T-helper 2 cell treated with Interferon-gamma antibody and Interleukin-4, amounts not matched to agents 5 μg/mL and 100 μg/mL, for 36 hours (primary cell): ENCODE results near the gene RPL32.
"Not testable (repeated sequence)": the region's sequence is repeated elsewhere in the genome, so short reads cannot be mapped to it uniquely, and the experiment has no call there.

Source experiments
- DNase-seq: peaks from one replicate; pipeline ENCODE4 v3.0.0; 2021; ENCODE audit warnings: low spot score
- H3K27ac Mint-ChIP-seq: one replicate; pipeline ENCODE4 v1.8.0; 2021; ENCODE audit warnings: mild to moderate bottlenecking, mixed read lengths
- H3K27me3 Mint-ChIP-seq: one replicate; pipeline ENCODE4 v1.8.0; 2021; ENCODE audit warnings: low read depth, mixed read lengths
- H3K36me3 Mint-ChIP-seq: one replicate; pipeline ENCODE4 v1.8.0; 2021; ENCODE audit warnings: low read depth, mixed read lengths
- H3K4me1 Mint-ChIP-seq: one replicate; pipeline ENCODE4 v1.8.0; 2021; ENCODE audit warnings: low read depth, mixed read lengths
- H3K4me3 Mint-ChIP-seq: one replicate; pipeline ENCODE4 v1.8.0; 2022; ENCODE audit warnings: mild to moderate bottlenecking, moderate library complexity, mixed read lengths
- H3K9me3 Mint-ChIP-seq: one replicate; pipeline ENCODE4 v1.8.0; 2021; ENCODE audit warnings: mixed read lengths

RPL32 gene

DNA sequence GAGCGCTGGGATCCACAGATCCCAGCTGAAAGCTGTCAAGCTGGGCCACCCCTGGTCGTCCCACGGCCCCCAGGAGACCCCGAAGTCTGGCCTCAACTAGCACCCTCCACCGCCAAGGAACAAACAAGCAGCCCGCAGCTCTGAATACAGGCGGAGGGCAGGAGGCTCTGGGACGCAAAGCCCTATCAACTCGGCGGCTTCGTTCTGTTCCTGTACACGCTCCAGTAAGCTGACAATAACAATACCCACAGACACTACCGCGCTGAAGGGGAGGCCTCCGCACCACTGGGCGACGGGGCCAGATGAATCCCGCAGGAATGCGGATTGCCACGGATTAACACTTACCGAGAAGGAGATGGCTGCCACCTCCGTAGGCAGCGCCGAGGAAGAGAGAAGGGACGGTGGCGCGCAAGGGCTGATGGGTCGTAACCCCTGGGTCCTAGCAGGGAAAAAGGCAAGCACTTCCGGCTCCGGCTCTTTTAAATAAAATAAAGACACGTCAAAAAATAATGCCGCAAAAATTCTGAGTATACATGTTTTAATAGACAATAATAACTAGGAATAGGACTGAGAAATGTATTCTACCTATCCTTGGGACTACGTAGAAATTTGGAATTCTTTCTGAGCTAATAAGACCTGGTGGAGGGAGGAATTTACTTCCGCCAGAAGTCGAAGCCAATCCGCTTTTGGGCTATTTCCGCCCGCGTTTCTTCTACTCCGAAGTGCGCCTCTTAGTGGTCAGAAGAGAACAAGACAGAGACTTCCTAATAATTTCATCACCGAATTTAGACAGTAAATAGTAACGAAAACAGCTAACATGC lies at the start of gene RPL32:
TSS of gene RPL32 (minus strand) at position 417 of the 821 bp plus-strand sequence. CDS start 1,328 bp downstream, outside the sequence.
- Mint-ChIP-seq H3K9me3 (no peaks in the 10 kb centered on the region), H3K27me3 (no peaks in the 10 kb centered on the region), H3K4me3 (peak within 1 kb of the TSS; percentile 98), H3K27ac (peak within 1 kb of the TSS; percentile 99), H3K36me3 (peaks cover 46% of the 10 kb centered on the region), H3K4me1 (peaks cover 32% of the 10 kb centered on the region)
- peak; percentile 82 for DNase-seq

GRCh38 chr3:12890610-12891390 lies 49.4 kb upstream of the RPL32 start:
- no peak for DNase-seq
- Mint-ChIP-seq H3K9me3 (no peaks in the 10 kb centered on the region), H3K27ac (no peak overlapping the region), H3K36me3 (no peaks in the 10 kb centered on the region), H3K4me3 (no peak overlapping the region), H3K27me3 (peaks cover 40% of the 10 kb centered on the region), H3K4me1 (peaks cover 13% of the 10 kb centered on the region)

- H3K36me3 Mint-ChIP-seq: no peaks in the 10 kb centered on the region
- no peak overlapping the region for H3K4me3 Mint-ChIP-seq
- peaks cover 38% of the 10 kb centered on the region for H3K27me3 Mint-ChIP-seq
- no peaks in the 10 kb centered on the region for H3K9me3 Mint-ChIP-seq
- H3K27ac Mint-ChIP-seq: no peak overlapping the region
- no peak for DNase-seq
- peaks cover 10% of the 10 kb centered on the region for H3K4me1 Mint-ChIP-seq
These were observed 45.4 kb upstream of the RPL32 start for GRCh38 chr3:12886736-12887135.

DNA sequence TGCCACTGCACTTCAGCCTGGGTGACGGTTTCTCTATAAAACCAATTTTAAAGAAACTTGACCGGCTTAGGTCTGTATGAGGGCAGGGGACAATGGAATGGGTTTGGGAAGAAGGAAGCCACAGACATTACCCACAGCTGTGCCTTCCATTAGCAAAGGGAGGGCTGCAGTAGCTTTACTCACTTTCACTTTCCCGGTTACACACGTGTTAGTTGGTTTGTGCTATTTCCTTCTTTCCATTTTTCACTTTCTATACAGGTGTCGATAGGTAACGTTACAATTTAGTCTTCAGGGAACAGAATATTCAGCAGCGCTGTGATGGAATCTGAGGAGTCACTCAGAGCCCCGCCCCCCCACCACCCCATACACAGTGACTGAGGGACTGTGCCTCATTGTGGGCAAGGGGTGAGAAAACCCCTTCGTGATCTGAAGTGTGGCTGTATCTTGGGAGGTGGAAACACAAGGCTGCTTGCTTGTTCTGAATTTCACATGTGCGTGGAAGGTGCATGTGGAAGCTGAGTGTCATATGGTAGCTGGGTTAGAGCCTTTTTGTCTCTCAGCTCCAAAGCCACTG lies 44.8 kb upstream of the RPL32 start:
- H3K27ac Mint-ChIP-seq: no peak overlapping the region
- H3K4me1 Mint-ChIP-seq: peaks cover 8% of the 10 kb centered on the region
- no peaks in the 10 kb centered on the region for H3K36me3 Mint-ChIP-seq
- peaks cover 37% of the 10 kb centered on the region for H3K27me3 Mint-ChIP-seq
- no peak for DNase-seq
- H3K4me3 Mint-ChIP-seq: no peak overlapping the region
- no peaks in the 10 kb centered on the region for H3K9me3 Mint-ChIP-seq

DNA sequence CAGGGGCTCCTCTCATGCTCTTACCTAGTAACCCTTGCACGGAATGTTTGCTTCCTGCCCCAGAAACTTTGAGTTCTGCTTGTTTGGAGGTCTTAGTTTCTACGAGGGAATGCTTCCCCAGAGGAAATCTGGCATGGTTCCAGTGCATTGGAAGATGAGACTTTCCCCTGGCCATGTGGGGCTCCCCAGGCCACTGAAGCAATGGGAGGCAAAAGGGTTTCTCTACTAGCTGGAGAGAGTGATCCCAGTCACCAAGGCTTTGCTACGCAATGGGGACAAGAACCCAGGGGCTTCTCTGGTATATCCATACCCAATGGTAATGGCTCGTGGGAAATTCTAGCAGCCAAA lies 44.2 kb upstream of the RPL32 start:
- H3K4me3 Mint-ChIP-seq: no peak overlapping the region
- no peaks in the 10 kb centered on the region for H3K36me3 Mint-ChIP-seq
- H3K27me3 Mint-ChIP-seq: peaks cover 31% of the 10 kb centered on the region
- no peak overlapping the region for H3K27ac Mint-ChIP-seq
- H3K4me1 Mint-ChIP-seq: peaks cover 8% of the 10 kb centered on the region
- no peak for DNase-seq
- no peaks in the 10 kb centered on the region for H3K9me3 Mint-ChIP-seq

DNA sequence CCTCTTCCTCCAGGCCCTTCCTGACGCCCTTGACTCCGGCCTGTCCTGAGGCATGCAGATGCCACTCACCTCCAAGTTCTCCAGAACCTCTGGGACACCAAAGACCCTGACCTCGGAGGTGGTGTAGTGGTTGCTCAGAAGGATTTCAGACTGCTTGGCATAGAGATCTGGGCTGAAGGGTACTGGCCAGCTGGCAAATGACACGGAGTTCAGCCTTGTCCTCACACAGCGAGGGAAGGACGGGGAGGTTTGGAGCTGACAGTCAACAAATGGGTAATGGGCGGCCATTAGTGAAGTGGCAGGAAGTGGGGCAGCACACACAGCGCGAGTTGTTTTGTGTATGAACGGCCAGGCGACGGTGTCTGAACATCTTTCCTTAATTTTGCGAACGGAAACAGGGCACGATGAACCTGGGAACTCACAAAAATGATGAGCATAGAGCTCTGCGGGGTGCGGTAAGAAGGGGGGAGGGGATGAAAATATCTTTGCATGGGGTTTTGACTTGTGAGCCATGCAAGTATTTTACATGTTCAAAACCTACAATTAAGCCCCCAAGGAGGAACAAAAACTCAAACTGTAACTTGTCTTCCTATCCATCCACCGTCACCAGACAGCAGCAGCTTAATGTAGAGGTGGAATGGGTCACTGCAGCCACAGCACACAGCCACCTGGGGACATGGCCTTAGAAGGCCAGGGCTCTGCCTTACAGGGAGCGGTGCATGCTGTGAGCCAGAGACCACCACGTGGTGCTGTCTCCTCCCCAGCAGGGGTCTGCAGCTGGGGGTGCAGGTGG lies 43.6 kb upstream of the RPL32 start:
- H3K4me3 Mint-ChIP-seq: no peak overlapping the region
- H3K36me3 Mint-ChIP-seq: no peaks in the 10 kb centered on the region
- no peaks in the 10 kb centered on the region for H3K9me3 Mint-ChIP-seq
- H3K4me1 Mint-ChIP-seq: peaks cover 8% of the 10 kb centered on the region
- peaks cover 27% of the 10 kb centered on the region for H3K27me3 Mint-ChIP-seq
- no peak for DNase-seq
- no peak overlapping the region for H3K27ac Mint-ChIP-seq

- Mint-ChIP-seq H3K4me1 (peaks cover 8% of the 10 kb centered on the region), H3K36me3 (no peaks in the 10 kb centered on the region), H3K4me3 (no peak overlapping the region), H3K27ac (no peak overlapping the region), H3K9me3 (no peaks in the 10 kb centered on the region), H3K27me3 (peaks cover 25% of the 10 kb centered on the region)
- DNase-seq: no peak
These were observed 42.9 kb upstream of the RPL32 start for GRCh38 chr3:12884186-12884680.

GRCh38 chr3:12882336-12883310 lies 41.3 kb upstream of the RPL32 start:
- no peak overlapping the region for H3K4me3 Mint-ChIP-seq
- no peak for DNase-seq
- peaks cover 8% of the 10 kb centered on the region for H3K4me1 Mint-ChIP-seq
- H3K9me3 Mint-ChIP-seq: no peaks in the 10 kb centered on the region
- peaks cover 14% of the 10 kb centered on the region for H3K27me3 Mint-ChIP-seq
- no peaks in the 10 kb centered on the region for H3K36me3 Mint-ChIP-seq
- no peak overlapping the region for H3K27ac Mint-ChIP-seq

- not testable (repeated sequence) for H3K27me3 Mint-ChIP-seq, H3K4me3 Mint-ChIP-seq, H3K27ac Mint-ChIP-seq, H3K9me3 Mint-ChIP-seq, DNase-seq, H3K36me3 Mint-ChIP-seq, H3K4me1 Mint-ChIP-seq
These were observed 40.5 kb upstream of the RPL32 start for GRCh38 chr3:12881858-12882257.

GRCh38 chr3:12879191-12879815 lies 37.9 kb upstream of the RPL32 start:
- H3K9me3 Mint-ChIP-seq: no peaks in the 10 kb centered on the region
- no peak for DNase-seq
- H3K4me3 Mint-ChIP-seq: no peak overlapping the region
- H3K27me3 Mint-ChIP-seq: peaks cover 6% of the 10 kb centered on the region
- H3K4me1 Mint-ChIP-seq: no peaks in the 10 kb centered on the region
- no peaks in the 10 kb centered on the region for H3K36me3 Mint-ChIP-seq
- H3K27ac Mint-ChIP-seq: no peak overlapping the region

DNA sequence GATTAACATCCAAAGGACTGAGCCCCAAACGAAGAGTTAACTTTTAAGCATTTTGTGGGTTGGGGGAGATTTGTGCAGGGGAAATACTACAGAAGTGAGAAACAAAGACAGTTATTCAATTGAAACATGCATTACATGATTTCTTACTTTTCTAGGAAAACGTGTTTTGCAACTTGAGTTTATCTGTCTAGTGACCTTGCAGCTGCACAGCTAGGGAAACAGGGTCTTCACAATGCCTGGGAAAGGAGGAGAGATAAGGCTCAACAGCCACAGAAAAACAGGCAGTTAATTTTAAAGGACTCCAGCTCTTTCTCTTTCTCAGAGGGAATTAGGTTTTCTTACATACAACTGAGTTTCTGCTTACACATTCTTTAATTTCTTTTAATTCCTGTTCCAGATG lies 37.4 kb upstream of the RPL32 start:
- not testable (repeated sequence) for H3K36me3 Mint-ChIP-seq, H3K9me3 Mint-ChIP-seq, H3K27ac Mint-ChIP-seq, H3K4me3 Mint-ChIP-seq, H3K4me1 Mint-ChIP-seq, DNase-seq, H3K27me3 Mint-ChIP-seq

- Mint-ChIP-seq H3K4me1 (no peaks in the 10 kb centered on the region), H3K36me3 (no peaks in the 10 kb centered on the region), H3K4me3 (no peak overlapping the region), H3K27ac (no peak overlapping the region), H3K27me3 (peaks cover 6% of the 10 kb centered on the region), H3K9me3 (no peaks in the 10 kb centered on the region)
- no peak for DNase-seq
These were observed 36.8 kb upstream of the RPL32 start for GRCh38 chr3:12878141-12878574.
